GM12878 (cell line): Measurements from ENCODE around the gene DIP2B.

Source experiments
- CTCF ChIP-seq, 3 experiments: IDR thresholded peaks in 2 of 3; conservative IDR thresholded peaks in 1 of 3; 2 replicates each; pipeline ENCODE4 v1.5.1; 2011; ENCODE audit warnings: low read depth in 3 of 3, low read length in 3 of 3, mild to moderate bottlenecking in 3 of 3, control low read depth in 2 of 3, moderate library complexity in 2 of 3, inconsistent platforms in 1 of 3, mixed read lengths in 1 of 3; ENCODE audit not compliant: control insufficient read depth in 2 of 3, insufficient read depth in 1 of 3; ENCODE audit errors: extremely low read depth in 1 of 3
- HDAC6 ChIP-seq: fragments of 200-600 bp; sonication (generic); IDR thresholded peaks from one replicate; pipeline ENCODE4 v1.8.0; 2017; ENCODE audit warnings: antibody characterized with exemption; ENCODE audit not compliant: unreplicated experiment
- NFIC ChIP-seq: IDR thresholded peaks from 2 replicates; pipeline ENCODE4 v1.6.1; 2012; ENCODE audit warnings: low read depth, mild to moderate bottlenecking, inconsistent platforms, low read length, moderate library complexity
- NR2F1 ChIP-seq: fragments of 450-650 bp; conservative IDR thresholded peaks from 2 replicates; pipeline ENCODE4 v1.6.1; 2017; ENCODE audit warnings: mild to moderate bottlenecking
- PML ChIP-seq: IDR thresholded peaks from 2 replicates; pipeline ENCODE4 v1.6.1; 2012; ENCODE audit warnings: low read length, inconsistent platforms
- SMC3 ChIP-seq: IDR thresholded peaks from 2 replicates; pipeline ENCODE4 v1.6.1; 2011; ENCODE audit warnings: low read length, improper control_type of control experiment, borderline replicate concordance
- SPI1 ChIP-seq: IDR thresholded peaks from 2 replicates; pipeline ENCODE4 v1.6.1; 2011; ENCODE audit warnings: low read depth, mild to moderate bottlenecking, low read length, moderate library complexity, borderline replicate concordance; ENCODE audit not compliant: insufficient read depth
- TBL1XR1 ChIP-seq: IDR thresholded peaks from 2 replicates; pipeline ENCODE4 v1.6.1; 2012; ENCODE audit warnings: low read depth, low read length, improper control_type of control experiment
- ZSCAN29 ChIP-seq: fragments of 450-650 bp; IDR thresholded peaks from 2 replicates; pipeline ENCODE4 v1.6.1; 2017; ENCODE audit warnings: mild to moderate bottlenecking, moderate library complexity
- TF ChIP-seq, protein P1 (sequence below): fragments of 450-650 bp; conservative IDR thresholded peaks from 2 replicates; pipeline ENCODE4 v1.6.1; 2017; ENCODE audit warnings: mild to moderate bottlenecking, moderate library complexity

- no peak for TF ChIP-seq SMC3
- no peak for TF ChIP-seq CTCF (IDR thresholded peaks at IDR 0.05 in 2 of 3, conservative IDR thresholded peaks at IDR 0.05 in 1 of 3; ENCODE audit: control insufficient read depth in 2 of 3, extremely low read depth in 1 of 3, insufficient read depth in 1 of 3, low read depth in 3 of 3, low read length in 3 of 3)
- TF ChIP-seq NFIC, result no peak
- no peak for TF ChIP-seq ZSCAN29
- TF ChIP-seq NR2F1, result no peak
- TF ChIP-seq HDAC6, result no peak
- TF ChIP-seq PML, result no peak
- TF ChIP-seq TBL1XR1, result no peak
- TF ChIP-seq SPI1, result no peak
- TF ChIP-seq, protein P1, sequence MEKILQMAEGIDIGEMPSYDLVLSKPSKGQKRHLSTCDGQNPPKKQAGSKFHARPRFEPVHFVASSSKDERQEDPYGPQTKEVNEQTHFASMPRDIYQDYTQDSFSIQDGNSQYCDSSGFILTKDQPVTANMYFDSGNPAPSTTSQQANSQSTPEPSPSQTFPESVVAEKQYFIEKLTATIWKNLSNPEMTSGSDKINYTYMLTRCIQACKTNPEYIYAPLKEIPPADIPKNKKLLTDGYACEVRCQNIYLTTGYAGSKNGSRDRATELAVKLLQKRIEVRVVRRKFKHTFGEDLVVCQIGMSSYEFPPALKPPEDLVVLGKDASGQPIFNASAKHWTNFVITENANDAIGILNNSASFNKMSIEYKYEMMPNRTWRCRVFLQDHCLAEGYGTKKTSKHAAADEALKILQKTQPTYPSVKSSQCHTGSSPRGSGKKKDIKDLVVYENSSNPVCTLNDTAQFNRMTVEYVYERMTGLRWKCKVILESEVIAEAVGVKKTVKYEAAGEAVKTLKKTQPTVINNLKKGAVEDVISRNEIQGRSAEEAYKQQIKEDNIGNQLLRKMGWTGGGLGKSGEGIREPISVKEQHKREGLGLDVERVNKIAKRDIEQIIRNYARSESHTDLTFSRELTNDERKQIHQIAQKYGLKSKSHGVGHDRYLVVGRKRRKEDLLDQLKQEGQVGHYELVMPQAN, result no peak
Measured at GRCh38 chr12:50507474-50507838, 2.7 kb downstream of the DIP2B start.
